MCF 10A (cell line): Measurements from ENCODE around the gene OR52N1. TPM values are rescaled to one million over a fixed set of nuclear protein-coding genes. Genes with fewer than 3 reads are reported as not detected.

Source experiments
- BruUV-seq: library from RNA; stranded (reverse); fragments of 400-500 nt; replicated peaks from 2 replicates; lab custom pipeline; 2021; lab: Mats Ljungman, UMichigan
- CTCF ChIA-PET: fragments of 300-600 bp; sonication (Branson Sonifier 250); formaldehyde crosslinking; extraction: SDS; loops from one replicate; lab custom pipeline; 2021; ENCODE audit warnings: antibody characterized with exemption, inconsistent platforms; lab: Yijun Ruan, JAX
- POLR2A ChIA-PET: fragments of 300-600, 350-650 bp; sonication (Branson Sonifier 250); formaldehyde crosslinking; extraction: SDS; loops from one replicate; lab custom pipeline; 2020; ENCODE audit warnings: antibody characterized with exemption, inconsistent platforms; lab: Yijun Ruan, JAX
- DNase-seq: peaks from one replicate; pipeline ENCODE4 v3.0.0-alpha.2; 2018; ENCODE audit not compliant: unreplicated experiment
- H3K27ac Mint-ChIP-seq: one replicate; pipeline ENCODE4 v1.8.0; 2022; ENCODE audit warnings: mild to moderate bottlenecking, low read depth, mixed read lengths; ENCODE audit not compliant: unreplicated experiment
- H3K27me3 Mint-ChIP-seq: one replicate; pipeline ENCODE4 v1.8.0; 2022; ENCODE audit warnings: mixed read lengths; ENCODE audit not compliant: insufficient read depth, unreplicated experiment
- H3K36me3 Mint-ChIP-seq: one replicate; pipeline ENCODE4 v1.8.0; 2022; ENCODE audit warnings: mild to moderate bottlenecking, moderate library complexity, mixed read lengths; ENCODE audit not compliant: insufficient read depth, unreplicated experiment
- H3K4me1 Mint-ChIP-seq: one replicate; pipeline ENCODE4 v1.8.0; 2022; ENCODE audit warnings: mixed read lengths; ENCODE audit not compliant: insufficient read depth, unreplicated experiment
- H3K4me3 Mint-ChIP-seq: one replicate; pipeline ENCODE4 v1.8.0; 2022; ENCODE audit warnings: mild to moderate bottlenecking, moderate library complexity, mixed read lengths; ENCODE audit not compliant: unreplicated experiment
- H3K9me3 Mint-ChIP-seq: one replicate; pipeline ENCODE4 v1.8.0; 2022; ENCODE audit warnings: mixed read lengths; ENCODE audit not compliant: unreplicated experiment
- intact Hi-C: fragments of 100-400 bp; cut with micrococcal nuclease; formaldehyde crosslinking; loops from 2 replicates; pipeline ENCODE4 v1.14.1; 2022
- total RNA-seq: library from RNA; stranded (reverse); gene quantifications from 2 replicates; pipeline ENCODE4 v1.2.3, GENCODE V29; 2022
- TF ChIP-seq, protein P1 (sequence below): fragments of 200-600 bp; IDR thresholded peaks from one replicate; pipeline ENCODE4 v1.8.0; 2022; ENCODE audit warnings: antibody characterized with exemption, mild to moderate bottlenecking; ENCODE audit not compliant: unreplicated experiment

The OR52N1 gene
- total RNA-seq, 1 experiment from 2014 or later = not detected

- POLR2A ChIA-PET = no interaction called here
- CTCF ChIA-PET = interaction anchor here (1.9 kb wide), 1 partner anchor 70 kb away, joined by 3 read pairs; no protein-coding TSS in a partner anchor
- H3K4me3 Mint-ChIP-seq = no peak within 1 kb of the TSS
- H3K27me3 Mint-ChIP-seq = peaks cover 50% of the 10 kb centered on the region
- intact Hi-C loops = no loop called here
- DNase-seq = no peak
- H3K27ac Mint-ChIP-seq = no peak within 1 kb of the TSS
- no peaks in the 10 kb centered on the region for H3K36me3 Mint-ChIP-seq
- H3K9me3 Mint-ChIP-seq = no peaks in the 10 kb centered on the region
- H3K4me1 Mint-ChIP-seq = no peaks in the 10 kb centered on the region
- BruUV-seq = no TSS peak
- TF ChIP-seq, protein P1, sequence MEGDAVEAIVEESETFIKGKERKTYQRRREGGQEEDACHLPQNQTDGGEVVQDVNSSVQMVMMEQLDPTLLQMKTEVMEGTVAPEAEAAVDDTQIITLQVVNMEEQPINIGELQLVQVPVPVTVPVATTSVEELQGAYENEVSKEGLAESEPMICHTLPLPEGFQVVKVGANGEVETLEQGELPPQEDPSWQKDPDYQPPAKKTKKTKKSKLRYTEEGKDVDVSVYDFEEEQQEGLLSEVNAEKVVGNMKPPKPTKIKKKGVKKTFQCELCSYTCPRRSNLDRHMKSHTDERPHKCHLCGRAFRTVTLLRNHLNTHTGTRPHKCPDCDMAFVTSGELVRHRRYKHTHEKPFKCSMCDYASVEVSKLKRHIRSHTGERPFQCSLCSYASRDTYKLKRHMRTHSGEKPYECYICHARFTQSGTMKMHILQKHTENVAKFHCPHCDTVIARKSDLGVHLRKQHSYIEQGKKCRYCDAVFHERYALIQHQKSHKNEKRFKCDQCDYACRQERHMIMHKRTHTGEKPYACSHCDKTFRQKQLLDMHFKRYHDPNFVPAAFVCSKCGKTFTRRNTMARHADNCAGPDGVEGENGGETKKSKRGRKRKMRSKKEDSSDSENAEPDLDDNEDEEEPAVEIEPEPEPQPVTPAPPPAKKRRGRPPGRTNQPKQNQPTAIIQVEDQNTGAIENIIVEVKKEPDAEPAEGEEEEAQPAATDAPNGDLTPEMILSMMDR = no peak
These were observed 7.8 kb downstream of the OR52N1 start, which contains the start of gene OR52N5 for GRCh38 chr11:5783255-5783654. Gene OR52N5 (minus strand): TSS chr11:5783355. CDS start chr11:5778634, 4,721 bp downstream.

GRCh38 chr11:5767056-5767455, 24.0 kb downstream of the OR52N1 start:
- no peak for DNase-seq
- TF ChIP-seq, protein P1 = no peak
- Mint-ChIP-seq H3K9me3 (no peaks in the 10 kb centered on the region), H3K36me3 (no peaks in the 10 kb centered on the region), H3K4me1 (no peaks in the 10 kb centered on the region), H3K27me3 (peaks cover 36% of the 10 kb centered on the region), H3K27ac (no peak overlapping the region), H3K4me3 (no peak overlapping the region)
- intact Hi-C loops = no loop called here
- BruUV-seq = no TSS peak
- POLR2A ChIA-PET = no interaction called here
- CTCF ChIA-PET = no interaction called here

- no peaks in the 10 kb centered on the region for H3K4me1 Mint-ChIP-seq
- TF ChIP-seq, protein P1 = no peak
- intact Hi-C loops = no loop called here
- ChIA-PET POLR2A (no interaction called here), CTCF (no interaction called here)
- peaks cover 6% of the 10 kb centered on the region for H3K36me3 Mint-ChIP-seq
- no TSS peak for BruUV-seq
- H3K27ac Mint-ChIP-seq = no peak within 1 kb of the TSS
- peaks cover 81% of the 10 kb centered on the region for H3K27me3 Mint-ChIP-seq
- no peaks in the 10 kb centered on the region for H3K9me3 Mint-ChIP-seq
- H3K4me3 Mint-ChIP-seq = no peak within 1 kb of the TSS
- no peak for DNase-seq
These were observed 37.1 kb downstream of the OR52N1 start, which contains the start of gene OR52N4 for GRCh38 chr11:5753943-5754342. Gene OR52N4 (plus strand): TSS chr11:5754243. CDS start chr11:5754741, 498 bp downstream.

DNA sequence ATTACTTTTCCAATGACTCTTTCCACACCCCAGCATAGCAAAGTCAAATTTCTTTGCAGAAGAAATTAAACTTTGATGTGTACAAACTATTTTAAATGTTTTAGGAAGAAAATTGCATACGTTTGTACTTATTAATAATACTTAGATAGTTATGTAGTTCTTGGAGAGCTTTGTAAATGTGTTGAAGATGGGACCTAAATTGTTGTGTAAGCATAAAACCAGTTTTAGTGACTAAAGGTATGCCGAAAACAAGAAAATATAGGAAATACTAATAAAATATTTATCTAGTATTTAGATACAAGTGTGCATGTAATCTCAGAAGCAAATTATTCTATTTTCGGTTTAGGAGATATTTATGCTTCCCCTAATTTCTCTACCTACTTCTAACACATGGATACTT, 41.2 kb downstream of the OR52N1 start:
- BruUV-seq = no TSS peak
- Mint-ChIP-seq H3K9me3 (no peaks in the 10 kb centered on the region), H3K4me1 (no peaks in the 10 kb centered on the region), H3K27ac (no peak overlapping the region), H3K4me3 (no peak overlapping the region), H3K36me3 (no peaks in the 10 kb centered on the region), H3K27me3 (peaks cover 72% of the 10 kb centered on the region)
- CTCF ChIA-PET = no interaction called here
- DNase-seq = no peak
- TF ChIP-seq, protein P1 = no peak
- POLR2A ChIA-PET = interaction anchor here (0.6 kb wide), 1 partner anchor 60 kb away, joined by 3 read pairs; the partner anchor contains the start of gene TRIM22
- intact Hi-C loops = no loop called here
